Sigmoid colon (tissue), 7 donors: ENCODE data around the gene ELOVL5. TPM values are rescaled to one million over a fixed set of nuclear protein-coding genes. Genes with fewer than 3 reads are reported as not detected.

Experiments used
- DNase-seq: peaks from one replicate; pipeline ENCODE4 v3.0.0-alpha.2; 2019
- H3K27ac ChIP-seq, 4 donors: fragments of 200-600 bp; sonication (generic); one replicate each; pipeline ENCODE4 v1.5.1; 2016 to 2019; ENCODE audit warnings: mild to moderate bottlenecking in 1 of 4
- H3K27me3 ChIP-seq, 3 donors: fragments of 200-600 bp; sonication (generic); one replicate each; pipeline ENCODE4 v1.5.1; 2019; ENCODE audit warnings: mild to moderate bottlenecking in 1 of 3
- H3K36me3 ChIP-seq, 4 donors: fragments of 200-600 bp; sonication (generic); one replicate each; pipeline ENCODE4 v1.5.1; 2016 to 2019
- H3K4me1 ChIP-seq, 4 donors: fragments of 200-600 bp; sonication (generic); one replicate each; pipeline ENCODE4 v1.5.1; 2017 to 2019
- H3K4me3 ChIP-seq, 4 donors: fragments of 200-600 bp; sonication (generic); one replicate each; pipeline ENCODE4 v1.5.1; 2017 to 2019; ENCODE audit warnings: mild to moderate bottlenecking in 2 of 4, moderate library complexity in 1 of 4
- H3K9me3 ChIP-seq, 4 donors: fragments of 200-600 bp in 3 of 4; sonication (generic) in 3 of 4; one replicate each; pipeline versions ENCODE4 v1.5.1 to v1.6.1; 2013 to 2019
- EP300 ChIP-seq, 4 donors: sonication (generic); formaldehyde crosslinking; IDR thresholded peaks; one replicate each; pipeline ENCODE4 v1.6.1; 2017; ENCODE audit warnings: antibody characterized with exemption in 4 of 4
- POLR2A ChIP-seq, 2 donors: fragments of 450-650 bp; IDR thresholded peaks; one replicate each; pipeline ENCODE4 v1.6.1; 2016; ENCODE audit warnings: antibody characterized with exemption in 2 of 2, mild to moderate bottlenecking in 2 of 2, moderate library complexity in 2 of 2
- POLR2AphosphoS5 ChIP-seq, 4 donors: sonication (generic); formaldehyde crosslinking; IDR thresholded peaks; one replicate each; pipeline ENCODE4 v1.6.1; 2017; ENCODE audit warnings: antibody characterized with exemption in 4 of 4
- WGBS, 2 donors: extraction: QIAGEN DNeasy Blood & Tissue Kit; methylation state at CpG; one replicate each; pipeline ENCODE4 v1.1.7; 2013; 5-methylcytosine and 5-hydroxymethylcytosine counted together
- intact Hi-C: fragments of 100-400 bp; cut with DNase I; formaldehyde crosslinking; loops from one replicate; pipeline ENCODE4 v1.15.1; 2023
- polyA plus RNA-seq, 3 donors: library from polyadenylated mRNA; stranded (reverse); fragments of 200-250 nt; gene quantifications; one replicate each; pipeline ENCODE4 v1.2.3, GENCODE V29; 2013
- total RNA-seq, 4 donors: library from RNA; depleted of rRNA; stranded (reverse); fragments of >200 nt; gene quantifications; one replicate each; pipeline ENCODE4 v1.1.0, GENCODE V29; 2016
- TF ChIP-seq, protein P1 (sequence below), 4 experiments: fragments of 450-650 bp in 3 of 4; fragments of 200-600 bp in 1 of 4; IDR thresholded peaks; one replicate each; pipeline ENCODE4 v1.5.1; 2016 to 2019; ENCODE audit warnings: antibody characterized with exemption in 4 of 4, mild to moderate bottlenecking in 3 of 4, moderate library complexity in 2 of 4
- donor health status: healthy with polysubstance abuse.
- donor health status: Bipolar disorder and iron deficiency.
- donor health status: healthy.

Gene ELOVL5
- total and polyA plus RNA-seq, 7 donors = 7.2 to 73.8 (median 54.3) TPM

DNA sequence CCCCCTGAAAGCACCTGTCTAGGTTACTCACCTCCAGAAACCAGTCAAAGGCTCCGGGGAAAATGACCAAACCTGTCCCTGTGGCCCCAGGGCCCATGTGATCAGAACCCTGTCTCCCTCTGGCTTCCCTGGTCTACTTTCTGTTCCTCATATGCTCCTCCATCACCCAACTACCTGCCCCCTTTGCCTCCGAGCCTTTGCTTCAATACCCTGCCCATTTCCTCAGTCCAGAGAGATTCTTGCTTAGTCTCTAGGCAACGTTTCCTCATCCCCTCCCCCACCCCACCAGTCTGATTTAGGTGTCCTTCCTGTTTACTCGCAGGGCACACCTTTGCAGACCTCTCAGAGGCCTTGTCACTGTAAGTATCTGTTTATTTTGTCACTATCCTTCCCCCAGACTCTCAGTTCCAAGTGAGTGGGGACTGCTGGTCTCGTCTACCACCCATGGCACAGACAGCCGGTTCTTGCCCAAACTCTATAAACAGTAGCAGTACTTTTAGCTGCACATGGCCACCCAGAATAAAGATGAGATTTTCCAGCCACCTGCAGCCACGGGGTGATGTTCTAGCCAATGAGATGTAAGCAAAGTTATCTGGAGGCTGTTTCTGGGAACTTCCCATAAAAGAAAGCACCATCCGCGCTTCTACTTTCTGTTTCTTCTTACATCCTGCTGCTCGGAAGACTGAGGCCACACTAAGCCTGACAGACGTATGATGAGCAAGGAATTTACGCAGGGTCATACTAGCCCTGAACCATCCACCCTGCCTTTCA, 13.3 kb downstream of the ELOVL5 start:
- 35 to 75% methylated on average over 12 of the region's 12 CpGs for WGBS, 2 donors
- Histone ChIP-seq H3K27me3 (no peaks in the 10 kb centered on the region), H3K27ac (peak overlapping the region in 3 of 4 donors; percentile 43 to 70 (median 64)), H3K4me3 (peak overlapping the region in 3 of 4 donors; percentile 16 to 28 (median 27)), H3K36me3 (no peaks in the 10 kb centered on the region), H3K9me3 (no peaks in the 10 kb centered on the region), H3K4me1 (peaks cover 0 to 67% (median 31%) of the 10 kb centered on the region in 4 donors)
- TF ChIP-seq POLR2A (IDR thresholded peaks at IDR 0.05) (no peak), POLR2AphosphoS5 (IDR thresholded peaks at IDR 0.05) (peak in 2 of 4 donors; percentile 8 to 17)
- intact Hi-C loops = no loop called here
- DNase-seq = no peak

- no peak for DNase-seq
- peaks cover 0 to 55% (median 31%) of the 10 kb centered on the region in 4 donors for H3K4me1 ChIP-seq
- 65 to 71% methylated on average over 5 of the region's 5 CpGs for WGBS, 2 donors
- no peaks in the 10 kb centered on the region for H3K36me3 ChIP-seq
- H3K9me3 ChIP-seq = no peaks in the 10 kb centered on the region
- H3K27me3 ChIP-seq = no peaks in the 10 kb centered on the region
- intact Hi-C loops = no loop called here
- no peak for TF ChIP-seq POLR2AphosphoS5 (IDR thresholded peaks at IDR 0.05)
- TF ChIP-seq, protein P1, sequence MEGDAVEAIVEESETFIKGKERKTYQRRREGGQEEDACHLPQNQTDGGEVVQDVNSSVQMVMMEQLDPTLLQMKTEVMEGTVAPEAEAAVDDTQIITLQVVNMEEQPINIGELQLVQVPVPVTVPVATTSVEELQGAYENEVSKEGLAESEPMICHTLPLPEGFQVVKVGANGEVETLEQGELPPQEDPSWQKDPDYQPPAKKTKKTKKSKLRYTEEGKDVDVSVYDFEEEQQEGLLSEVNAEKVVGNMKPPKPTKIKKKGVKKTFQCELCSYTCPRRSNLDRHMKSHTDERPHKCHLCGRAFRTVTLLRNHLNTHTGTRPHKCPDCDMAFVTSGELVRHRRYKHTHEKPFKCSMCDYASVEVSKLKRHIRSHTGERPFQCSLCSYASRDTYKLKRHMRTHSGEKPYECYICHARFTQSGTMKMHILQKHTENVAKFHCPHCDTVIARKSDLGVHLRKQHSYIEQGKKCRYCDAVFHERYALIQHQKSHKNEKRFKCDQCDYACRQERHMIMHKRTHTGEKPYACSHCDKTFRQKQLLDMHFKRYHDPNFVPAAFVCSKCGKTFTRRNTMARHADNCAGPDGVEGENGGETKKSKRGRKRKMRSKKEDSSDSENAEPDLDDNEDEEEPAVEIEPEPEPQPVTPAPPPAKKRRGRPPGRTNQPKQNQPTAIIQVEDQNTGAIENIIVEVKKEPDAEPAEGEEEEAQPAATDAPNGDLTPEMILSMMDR (IDR thresholded peaks at IDR 0.05) = no peak
- no peak for TF ChIP-seq POLR2A (IDR thresholded peaks at IDR 0.05)
- TF ChIP-seq EP300 (IDR thresholded peaks at IDR 0.05) = no peak
- no peak overlapping the region for H3K27ac ChIP-seq
- H3K4me3 ChIP-seq = no peak overlapping the region
Observed at GRCh38 chr6:53333439-53334408, 15.0 kb downstream of the ELOVL5 start.

- 91 to 94% methylated on average over 2 of the region's 2 CpGs for WGBS, 2 donors
Observed at GRCh38 chr6:53331678-53332077, 17.1 kb downstream of the ELOVL5 start.

GRCh38 chr6:53330137-53330536, 18.6 kb downstream of the ELOVL5 start:
- peaks cover 0 to 67% (median 48%) of the 10 kb centered on the region in 4 donors for H3K4me1 ChIP-seq
- TF ChIP-seq EP300 (IDR thresholded peaks at IDR 0.05) (no peak), POLR2A (IDR thresholded peaks at IDR 0.05) (no peak), POLR2AphosphoS5 (IDR thresholded peaks at IDR 0.05) (no peak)
- TF ChIP-seq, protein P1 (IDR thresholded peaks at IDR 0.05) = no peak
- 20 to 63% methylated on average over 1 of the region's 1 CpG for WGBS, 2 donors
- no peak overlapping the region for H3K4me3 ChIP-seq
- intact Hi-C loops = no loop called here
- no peaks in the 10 kb centered on the region for H3K9me3 ChIP-seq
- no peaks in the 10 kb centered on the region for H3K36me3 ChIP-seq
- no peaks in the 10 kb centered on the region for H3K27me3 ChIP-seq
- no peak overlapping the region for H3K27ac ChIP-seq
- no peak for DNase-seq

More at GRCh38 chr6:53331678-53332077, 17.1 kb downstream of the ELOVL5 start:
- DNase-seq = no peak
- intact Hi-C loops = no loop called here
- H3K27ac ChIP-seq = no peak overlapping the region
- H3K9me3 ChIP-seq = no peaks in the 10 kb centered on the region
- H3K4me3 ChIP-seq = no peak overlapping the region
- H3K36me3 ChIP-seq = no peaks in the 10 kb centered on the region
- peaks cover 0 to 65% (median 45%) of the 10 kb centered on the region in 4 donors for H3K4me1 ChIP-seq
- H3K27me3 ChIP-seq = no peaks in the 10 kb centered on the region
- TF ChIP-seq, protein P1 (IDR thresholded peaks at IDR 0.05) = no peak
- no peak for TF ChIP-seq POLR2A (IDR thresholded peaks at IDR 0.05)
- no peak for TF ChIP-seq POLR2AphosphoS5 (IDR thresholded peaks at IDR 0.05)
- TF ChIP-seq EP300 (IDR thresholded peaks at IDR 0.05) = no peak

DNA sequence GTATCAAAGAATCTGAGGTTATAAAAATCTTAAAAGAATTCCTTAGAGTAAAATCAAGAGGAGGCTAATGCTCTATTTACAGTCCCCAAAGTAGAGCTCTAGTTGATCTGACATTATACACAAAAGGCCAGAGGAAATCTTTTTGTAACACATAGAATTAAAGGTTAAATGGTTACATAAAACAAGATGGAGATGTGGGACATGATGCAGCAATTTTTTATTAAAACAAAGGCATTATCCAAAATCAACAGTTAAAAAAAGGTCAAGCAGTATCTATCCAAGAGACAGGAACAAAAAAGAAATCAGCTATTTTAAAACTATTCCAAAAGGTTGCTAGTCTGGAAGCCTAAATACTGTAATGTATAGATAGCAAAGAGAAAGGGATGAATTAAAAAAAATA, 20.4 kb downstream of the ELOVL5 start:
- H3K4me1 ChIP-seq = peaks cover 0 to 51% (median 43%) of the 10 kb centered on the region in 4 donors
- H3K27me3 ChIP-seq = no peaks in the 10 kb centered on the region
- peak overlapping the region; percentile 75 to 86 (median 81) for H3K27ac ChIP-seq
- H3K9me3 ChIP-seq = no peaks in the 10 kb centered on the region
- TF ChIP-seq POLR2A (IDR thresholded peaks at IDR 0.05) (no peak), POLR2AphosphoS5 (IDR thresholded peaks at IDR 0.05) (no peak), EP300 (IDR thresholded peaks at IDR 0.05) (no peak)
- TF ChIP-seq, protein P1 (IDR thresholded peaks at IDR 0.05) = no peak
- no peak overlapping the region for H3K4me3 ChIP-seq
- DNase-seq = no peak
- H3K36me3 ChIP-seq = no peaks in the 10 kb centered on the region
- intact Hi-C loops = no loop called here
